ENCODE measurements around the gene STT3A.

GRCh38 chr11:125594958-125595357 lies 2.3 kb downstream of the STT3A start:
- TF ChIP-seq POLR2AphosphoS5 (IDR thresholded peaks at IDR 0.05; ENCODE audit: borderline replicate concordance, low read depth, low read length) (no peak), EZH2 (IDR thresholded peaks at IDR 0.05) (no peak)

Measured in SK-N-MC (cell line).